Breast epithelium (tissue), 4 donors: ENCODE data around the gene MBOAT1. TPM values are rescaled to one million over a fixed set of nuclear protein-coding genes. Genes with fewer than 3 reads are reported as not detected.

Experiments
- DNase-seq, 2 donors: peaks; one replicate each; pipeline ENCODE4 v3.0.0-alpha.2; 2019; ENCODE audit warnings: low spot score in 2 of 2
- H3K27ac ChIP-seq, 2 donors: fragments of 200-600 bp; sonication (generic) in 1 of 2; one replicate each; pipeline ENCODE4 v1.5.1; 2016 to 2019; ENCODE audit warnings: mild to moderate bottlenecking in 1 of 2
- H3K27me3 ChIP-seq, 2 donors: fragments of 200-600 bp; sonication (generic) in 1 of 2; one replicate each; pipeline versions ENCODE4 v1.5.1 to v1.6.0; 2017 to 2019; ENCODE audit warnings: control low read depth in 1 of 2, mild to moderate bottlenecking in 1 of 2
- H3K36me3 ChIP-seq: fragments of 200-600 bp; one replicate; pipeline ENCODE4 v1.5.1; 2019
- H3K4me1 ChIP-seq, 2 donors: fragments of 200-600 bp; sonication (generic); one replicate each; pipeline ENCODE4 v1.5.1; 2016 to 2019; ENCODE audit warnings: control low read depth in 1 of 2
- H3K4me3 ChIP-seq, 3 donors: fragments of 200-600 bp; sonication (generic); 1 replicate in 2 of 3; 2 replicates in 1 of 3; pipeline ENCODE4 v1.5.1; 2016 to 2019; ENCODE audit warnings: mild to moderate bottlenecking in 3 of 3, moderate library complexity in 2 of 3
- H3K9me3 ChIP-seq, 2 donors: fragments of 200-600 bp; sonication (generic) in 1 of 2; one replicate each; pipeline ENCODE4 v1.5.1; 2016 to 2019; ENCODE audit warnings: control low read depth in 1 of 2
- POLR2A ChIP-seq: fragments of 450-650 bp; IDR thresholded peaks from one replicate; pipeline ENCODE4 v1.6.1; 2016; ENCODE audit warnings: antibody characterized with exemption, mild to moderate bottlenecking, moderate library complexity
- POLR2AphosphoS5 ChIP-seq, 3 donors: sonication (generic); formaldehyde crosslinking; IDR thresholded peaks; one replicate each; pipeline ENCODE4 v1.6.1; 2017; ENCODE audit warnings: antibody characterized with exemption in 3 of 3
- intact Hi-C: fragments of 100-400 bp; cut with DNase I; formaldehyde crosslinking; loops from one replicate; pipeline ENCODE4 v1.15.1; 2023; ENCODE audit warnings: low total_unique reads
- total RNA-seq, 3 donors: library from RNA; depleted of rRNA; stranded (reverse); fragments of >200 nt; gene quantifications; one replicate each; pipeline ENCODE4 v1.1.0, GENCODE V29; 2016
- TF ChIP-seq, protein P1 (sequence below), 3 donors: fragments of 450-650 bp; IDR thresholded peaks; one replicate each; pipeline ENCODE4 v1.5.1; 2016 to 2017; ENCODE audit warnings: antibody characterized with exemption in 3 of 3, mild to moderate bottlenecking in 3 of 3, moderate library complexity in 3 of 3

The MBOAT1 gene
- total RNA-seq, 3 donors from 2014 or later: 10.9 to 38.6 (median 26.2) TPM

DNA sequence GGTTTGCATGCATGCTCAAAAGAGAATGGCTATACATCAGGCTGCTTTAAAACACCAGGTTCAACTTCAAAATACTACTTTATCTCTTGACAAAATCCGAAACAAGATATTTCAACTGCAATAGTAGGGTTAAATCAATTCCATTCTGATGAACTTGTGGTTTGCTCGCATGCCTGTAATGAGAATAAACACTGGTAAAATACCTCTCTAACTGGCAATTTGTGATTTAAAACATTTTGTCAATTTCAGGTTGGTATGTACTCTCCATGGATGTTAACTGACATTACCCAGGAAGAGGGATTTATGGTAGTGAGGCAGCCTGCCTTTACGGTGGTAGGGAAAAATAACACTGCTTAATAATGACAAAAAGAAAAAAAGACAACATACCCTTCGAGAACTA is 74.4 kb downstream of the MBOAT1 start:
- intact Hi-C loops: no loop called here
- Histone ChIP-seq H3K4me3 (no peak overlapping the region), H3K27ac (no peak overlapping the region), H3K36me3 (no peaks in the 10 kb centered on the region), H3K4me1 (no peaks in the 10 kb centered on the region), H3K9me3 (no peaks in the 10 kb centered on the region), H3K27me3 (no peaks in the 10 kb centered on the region)
- TF ChIP-seq POLR2A: no peak
- no peak for TF ChIP-seq POLR2AphosphoS5 (IDR thresholded peaks at IDR 0.05)
- TF ChIP-seq, protein P1, sequence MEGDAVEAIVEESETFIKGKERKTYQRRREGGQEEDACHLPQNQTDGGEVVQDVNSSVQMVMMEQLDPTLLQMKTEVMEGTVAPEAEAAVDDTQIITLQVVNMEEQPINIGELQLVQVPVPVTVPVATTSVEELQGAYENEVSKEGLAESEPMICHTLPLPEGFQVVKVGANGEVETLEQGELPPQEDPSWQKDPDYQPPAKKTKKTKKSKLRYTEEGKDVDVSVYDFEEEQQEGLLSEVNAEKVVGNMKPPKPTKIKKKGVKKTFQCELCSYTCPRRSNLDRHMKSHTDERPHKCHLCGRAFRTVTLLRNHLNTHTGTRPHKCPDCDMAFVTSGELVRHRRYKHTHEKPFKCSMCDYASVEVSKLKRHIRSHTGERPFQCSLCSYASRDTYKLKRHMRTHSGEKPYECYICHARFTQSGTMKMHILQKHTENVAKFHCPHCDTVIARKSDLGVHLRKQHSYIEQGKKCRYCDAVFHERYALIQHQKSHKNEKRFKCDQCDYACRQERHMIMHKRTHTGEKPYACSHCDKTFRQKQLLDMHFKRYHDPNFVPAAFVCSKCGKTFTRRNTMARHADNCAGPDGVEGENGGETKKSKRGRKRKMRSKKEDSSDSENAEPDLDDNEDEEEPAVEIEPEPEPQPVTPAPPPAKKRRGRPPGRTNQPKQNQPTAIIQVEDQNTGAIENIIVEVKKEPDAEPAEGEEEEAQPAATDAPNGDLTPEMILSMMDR (IDR thresholded peaks at IDR 0.05): no peak
- no peak for DNase-seq

DNA sequence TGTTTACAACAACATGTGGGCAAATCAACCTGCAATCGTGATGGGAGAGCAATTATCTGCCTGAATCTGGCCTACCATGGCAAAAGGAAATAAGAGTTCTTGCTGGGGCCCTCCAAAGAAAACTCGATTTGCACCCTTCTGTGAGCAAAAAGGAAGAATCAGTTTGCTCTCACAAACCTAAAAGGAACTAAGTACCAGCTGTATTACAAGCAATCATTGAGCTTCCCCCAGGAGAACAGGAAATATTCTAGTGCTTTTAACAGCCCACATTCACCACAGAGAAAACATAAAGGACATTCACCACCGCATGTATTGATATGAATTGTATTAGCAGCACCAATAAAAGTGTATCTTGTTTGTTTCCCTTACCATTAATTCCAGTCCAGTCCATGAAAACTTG is 75.0 kb downstream of the MBOAT1 start:
- no peaks in the 10 kb centered on the region for H3K36me3 ChIP-seq
- H3K27ac ChIP-seq: no peak overlapping the region
- DNase-seq: no peak
- H3K9me3 ChIP-seq: no peaks in the 10 kb centered on the region
- TF ChIP-seq POLR2A: no peak
- TF ChIP-seq POLR2AphosphoS5 (IDR thresholded peaks at IDR 0.05): no peak
- TF ChIP-seq, protein P1 (IDR thresholded peaks at IDR 0.05): no peak
- intact Hi-C loops: no loop called here
- no peaks in the 10 kb centered on the region for H3K27me3 ChIP-seq
- H3K4me3 ChIP-seq: no peak overlapping the region
- H3K4me1 ChIP-seq: no peaks in the 10 kb centered on the region

DNA sequence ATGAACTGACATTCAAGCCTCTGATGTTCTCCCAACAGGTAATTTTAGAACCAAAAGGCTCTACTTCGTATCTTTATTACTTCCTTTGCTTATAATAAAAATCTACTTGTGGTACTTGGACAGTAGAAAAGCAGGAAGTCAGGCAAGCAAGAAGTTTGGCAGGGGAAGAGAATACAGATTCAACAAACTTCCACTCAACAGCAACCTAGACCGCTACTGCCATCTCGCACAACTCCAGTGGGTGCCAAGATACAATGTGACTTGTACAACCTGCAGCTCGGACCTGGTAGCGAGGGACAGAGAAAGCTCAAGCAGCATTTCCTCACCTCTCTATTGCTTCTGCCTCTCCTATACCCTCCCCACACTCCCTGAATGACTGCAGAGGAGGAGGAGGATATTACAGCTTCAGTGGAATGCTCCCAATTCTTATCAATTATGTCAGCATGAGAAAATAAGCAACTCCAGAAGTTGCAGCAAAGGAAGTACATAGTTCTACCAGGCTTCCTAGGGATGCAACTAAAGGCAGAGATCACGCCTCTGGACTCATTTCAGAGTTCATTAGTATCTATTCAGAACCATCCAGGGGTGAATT is 76.5 kb downstream of the MBOAT1 start:
- no peaks in the 10 kb centered on the region for H3K4me1 ChIP-seq
- no peak for DNase-seq

DNA sequence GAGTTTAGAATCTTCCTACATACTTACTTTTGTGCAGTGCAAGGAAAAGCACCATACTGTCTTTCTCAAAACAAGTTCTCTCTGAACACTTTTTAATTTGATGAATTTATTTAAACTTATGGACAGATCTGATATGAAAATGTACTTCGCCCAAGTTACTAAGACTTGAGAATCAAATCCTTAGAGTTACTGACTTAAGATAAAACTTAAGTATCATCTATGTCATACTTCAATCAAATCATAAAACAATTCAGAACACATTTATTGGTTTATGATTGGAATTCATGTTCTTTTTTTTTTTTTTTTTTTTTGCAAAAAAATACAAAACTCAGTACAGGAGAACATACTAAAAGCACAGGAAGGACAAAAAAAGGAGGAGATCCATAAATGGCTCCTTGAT is 77.7 kb downstream of the MBOAT1 start:
- TF ChIP-seq POLR2AphosphoS5 (IDR thresholded peaks at IDR 0.05): no peak
- no peak for TF ChIP-seq POLR2A
- TF ChIP-seq, protein P1 (IDR thresholded peaks at IDR 0.05): no peak
- H3K9me3 ChIP-seq: no peaks in the 10 kb centered on the region
- H3K27me3 ChIP-seq: no peaks in the 10 kb centered on the region
- no peak overlapping the region for H3K27ac ChIP-seq
- intact Hi-C loops: no loop called here
- H3K36me3 ChIP-seq: no peaks in the 10 kb centered on the region
- H3K4me3 ChIP-seq: no peak overlapping the region
- DNase-seq: no peak
- no peaks in the 10 kb centered on the region for H3K4me1 ChIP-seq

More for the DNA sequence above, 76.5 kb downstream of the MBOAT1 start:
- Histone ChIP-seq H3K27ac (no peak overlapping the region), H3K27me3 (no peaks in the 10 kb centered on the region), H3K4me3 (no peak overlapping the region), H3K36me3 (no peaks in the 10 kb centered on the region), H3K9me3 (no peaks in the 10 kb centered on the region)
- intact Hi-C loops: no loop called here
- no peak for TF ChIP-seq POLR2A
- TF ChIP-seq, protein P1 (IDR thresholded peaks at IDR 0.05): no peak
- no peak for TF ChIP-seq POLR2AphosphoS5 (IDR thresholded peaks at IDR 0.05)

DNA sequence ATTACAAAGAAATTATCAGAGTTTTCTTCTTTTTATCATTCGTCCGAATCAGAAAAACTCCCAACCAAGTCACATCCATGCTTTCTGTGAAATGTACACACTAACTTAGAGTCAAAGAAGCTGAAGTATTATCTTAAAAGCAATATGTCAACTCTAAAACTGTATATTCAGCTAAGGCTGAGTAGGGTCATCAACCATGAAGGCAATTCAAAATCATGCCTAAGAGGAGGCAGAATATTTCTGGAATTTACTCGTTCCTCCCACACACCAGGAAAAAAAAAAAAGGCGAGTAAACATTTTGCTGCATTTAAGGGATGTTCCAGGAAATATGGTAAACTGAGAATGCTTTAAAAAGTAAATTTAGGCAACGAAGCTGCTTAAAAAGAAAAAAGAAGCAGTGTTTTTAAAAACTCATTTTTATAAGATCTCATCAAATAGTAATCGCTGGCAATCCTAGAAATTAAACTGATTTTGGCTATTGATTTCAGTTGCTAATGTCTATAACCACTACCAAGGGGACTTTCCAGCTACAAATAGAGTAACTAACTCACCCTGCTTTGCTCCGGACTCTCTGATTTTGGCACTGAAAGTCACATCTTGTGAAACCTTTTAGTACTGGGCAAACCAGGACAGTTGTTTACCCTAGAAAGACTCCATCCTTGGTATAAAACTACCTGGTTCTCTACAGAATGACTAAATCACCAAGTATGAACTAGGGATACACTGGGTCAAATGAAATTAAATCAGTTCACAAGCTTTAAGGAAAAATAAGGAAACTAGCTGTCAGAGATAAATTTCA is 82.8 kb downstream of the MBOAT1 start:
- intact Hi-C loops: no loop called here
- Histone ChIP-seq H3K9me3 (no peaks in the 10 kb centered on the region), H3K27me3 (no peaks in the 10 kb centered on the region), H3K4me3 (no peak overlapping the region), H3K36me3 (no peaks in the 10 kb centered on the region), H3K4me1 (peaks cover 0 to 4% of the 10 kb centered on the region in 2 donors), H3K27ac (peak overlapping the region in 1 of 2 donors; percentile 40)
- DNase-seq: no peak
- TF ChIP-seq, protein P1 (IDR thresholded peaks at IDR 0.05): no peak
- TF ChIP-seq POLR2A (no peak), POLR2AphosphoS5 (IDR thresholded peaks at IDR 0.05) (no peak)
